Adipose tissue (tissue), 3 donors: ENCODE data around the gene INPP4B. TPM values are rescaled to one million over a fixed set of nuclear protein-coding genes. Genes with fewer than 3 reads are reported as not detected.

ENCODE experiments used
- H3K27ac ChIP-seq: one replicate; pipeline ENCODE4 v1.5.1; 2013; ENCODE audit warnings: low read depth, low read length
- WGBS, 3 donors: extraction: QIAGEN DNeasy Blood & Tissue Kit; methylation state at CpG; one replicate each; pipeline ENCODE4 v1.1.7; 2013; 5-methylcytosine and 5-hydroxymethylcytosine counted together
- polyA plus RNA-seq, 3 donors: library from polyadenylated mRNA; stranded (reverse); fragments of 200-250 nt; gene quantifications; one replicate each; pipeline ENCODE4 v1.2.3, GENCODE V29; 2013
- donor health status: healthy with polysubstance abuse.
- donor health status: Bipolar disorder and iron deficiency.
- donor health status: healthy.

The INPP4B gene
- polyA plus RNA-seq, 3 donors = 1.5 to 2.9 (median 2.4) TPM

GRCh38 chr4:142129931-142130330, 716.2 kb downstream of the INPP4B start:
- WGBS, 3 donors = 78 to 86% (median 81%) methylated on average over 1 of the region's 1 CpG
- H3K27ac ChIP-seq = no peak overlapping the region

- no peak overlapping the region for H3K27ac ChIP-seq
- 73 to 93% (median 77%) methylated on average over 3 of the region's 3 CpGs for WGBS, 3 donors
Measured at GRCh38 chr4:142129473-142129872, 716.6 kb downstream of the INPP4B start.

- H3K27ac ChIP-seq = no peak overlapping the region
- 28 to 76% (median 35%) methylated on average over 3 of the region's 3 CpGs for WGBS, 3 donors
Measured at GRCh38 chr4:142128529-142128928, 717.6 kb downstream of the INPP4B start.

GRCh38 chr4:142126890-142127497, 719.1 kb downstream of the INPP4B start:
- 13 to 17% (median 16%) methylated on average over 3 of the region's 3 CpGs for WGBS, 3 donors
- no peak overlapping the region for H3K27ac ChIP-seq

- H3K27ac ChIP-seq = no peak overlapping the region
- WGBS, 3 donors = 58 to 69% (median 68%) methylated on average over 2 of the region's 2 CpGs
Measured at GRCh38 chr4:142124874-142125273, 721.2 kb downstream of the INPP4B start.

- no peak overlapping the region for H3K27ac ChIP-seq
- WGBS, 3 donors = 69 to 85% (median 71%) methylated on average over 9 of the region's 9 CpGs
Measured at GRCh38 chr4:142121448-142122350, 724.4 kb downstream of the INPP4B start.

GRCh38 chr4:142120921-142121320, 725.2 kb downstream of the INPP4B start:
- 95 to 98% (median 97%) methylated on average over 1 of the region's 1 CpG for WGBS, 3 donors
- no peak overlapping the region for H3K27ac ChIP-seq

- H3K27ac ChIP-seq = no peak overlapping the region
- WGBS, 3 donors = 92 to 98% (median 93%) methylated on average over 2 of the region's 2 CpGs
Measured at GRCh38 chr4:142112451-142112850, 733.6 kb downstream of the INPP4B start.

- no peak overlapping the region for H3K27ac ChIP-seq
Measured at GRCh38 chr4:142110136-142110535, 736.0 kb downstream of the INPP4B start.

- H3K27ac ChIP-seq = no peak overlapping the region
- whole genome bisulfite sequencing, 3 donors = 60 to 87% (median 73%) methylated on average over 4 of the region's 4 CpGs
Measured at GRCh38 chr4:142104041-142104440, 742.1 kb downstream of the INPP4B start.

- no peak overlapping the region for H3K27ac ChIP-seq
- WGBS, 3 donors = 74 to 100% (median 88%) methylated on average over 1 of the region's 1 CpG
Measured at GRCh38 chr4:142101401-142101800, 744.7 kb downstream of the INPP4B start.

GRCh38 chr4:142100941-142101340, 745.2 kb downstream of the INPP4B start:
- no peak overlapping the region for H3K27ac ChIP-seq

GRCh38 chr4:142098900-142099545, 747.1 kb downstream of the INPP4B start:
- 71 to 90% (median 80%) methylated on average over 1 of the region's 1 CpG for WGBS, 3 donors

GRCh38 chr4:142098380-142098779, 747.7 kb downstream of the INPP4B start:
- no peak overlapping the region for H3K27ac ChIP-seq
- 85 to 92% (median 91%) methylated on average over 3 of the region's 3 CpGs for WGBS, 3 donors

More at GRCh38 chr4:142098900-142099545, 747.1 kb downstream of the INPP4B start:
- H3K27ac ChIP-seq = no peak overlapping the region

- 96 to 98% (median 96%) methylated on average over 3 of the region's 3 CpGs for WGBS, 3 donors
- no peak overlapping the region for H3K27ac ChIP-seq
Measured at GRCh38 chr4:142097015-142097414, 749.1 kb downstream of the INPP4B start.

GRCh38 chr4:142095886-142096605, 750.1 kb downstream of the INPP4B start:
- H3K27ac ChIP-seq = no peak overlapping the region
- whole genome bisulfite sequencing, 3 donors = 73 to 77% (median 76%) methylated on average over 3 of the region's 3 CpGs

GRCh38 chr4:142092941-142093340, 753.2 kb downstream of the INPP4B start:
- 86 to 96% (median 95%) methylated on average over 1 of the region's 1 CpG for WGBS, 3 donors
- no peak overlapping the region for H3K27ac ChIP-seq

GRCh38 chr4:142091691-142092182, 754.4 kb downstream of the INPP4B start:
- H3K27ac ChIP-seq = peak overlapping the region; percentile 60
- 43 to 62% (median 46%) methylated on average over 4 of the region's 4 CpGs for WGBS, 3 donors
